ENCODE measurements around the gene CSF3R. TPM values are rescaled to one million over a fixed set of nuclear protein-coding genes. Genes with fewer than 3 reads are reported as not detected.
"Not testable (repeated sequence)": the region's sequence is repeated elsewhere in the genome, so short reads cannot be mapped to it uniquely, and the experiment has no call there.

The CSF3R gene
- total and polyA plus RNA-seq, 2 experiments from 2014 or later, result not detected

- Histone ChIP-seq H2AFZ (no peak overlapping the region), H3K9me2 (ENCODE audit: insufficient read depth) (no peaks in the 10 kb centered on the region), H3K27ac (ENCODE audit: low read depth) (no peak overlapping the region), H3K79me2 (replicated peaks; ENCODE audit: insufficient read depth) (no peaks in the 10 kb centered on the region), H4K20me1 (replicated peaks; ENCODE audit: insufficient read depth) (no peaks in the 10 kb centered on the region), H3K4me3 (no peak overlapping the region), H3K36me3 (ENCODE audit: insufficient read depth) (no peaks in the 10 kb centered on the region), H3K4me1 (ENCODE audit: insufficient read depth) (no peaks in the 10 kb centered on the region; the same call in 1 of the 2 replicates), H3F3A (replicated peaks; ENCODE audit: low read depth) (no peaks in the 10 kb centered on the region), H3K27me3 (ENCODE audit: insufficient read depth) (no peaks in the 10 kb centered on the region), H3K4me2 (no peak overlapping the region)
- peaks cover 8% of the 10 kb centered on the region; the same call in 2 of the 3 replicates for H3K4me1 Mint-ChIP-seq
- H3K27me3 Mint-ChIP-seq (ENCODE audit: insufficient read depth, low read depth, poor library complexity), result peaks cover 14% of the 10 kb centered on the region
- H3K36me3 Mint-ChIP-seq (ENCODE audit: low read depth), result no peaks in the 10 kb centered on the region
- ATAC-seq (no peak), DNase-seq (ENCODE audit: low spot score) (no peak)
- H3K27ac Mint-ChIP-seq, result no peak overlapping the region
- H3K9me3 Mint-ChIP-seq, result no peaks in the 10 kb centered on the region; the same call in 2 of the 3 replicates
- H3K4me3 Mint-ChIP-seq, result no peak overlapping the region
- TF ChIP-seq STAT1 (IDR thresholded peaks at IDR 0.05; ENCODE audit: unreplicated experiment) (no peak), EZH2phosphoT487 (IDR thresholded peaks at IDR 0.05; ENCODE audit: unreplicated experiment) (no peak), NANOG (IDR thresholded peaks at IDR 0.05; ENCODE audit: borderline replicate concordance) (no peak), ZNF462 (CRISPR knock-in tag; IDR thresholded peaks at IDR 0.05) (no peak), POLR2AphosphoS5 (IDR thresholded peaks at IDR 0.05; ENCODE audit: low read depth) (no peak), CREB1 (CRISPR knock-in tag; IDR thresholded peaks at IDR 0.05; ENCODE audit: low read depth) (no peak)
Measured at GRCh38 chr1:36493524-36493923, 10.8 kb upstream of the CSF3R start.

- no peak for TF ChIP-seq ZNF331 (CRISPR knock-in tag; IDR thresholded peaks at IDR 0.05; ENCODE audit: low read depth)
- no peak for TF ChIP-seq NANOG (IDR thresholded peaks at IDR 0.05; ENCODE audit: borderline replicate concordance)
- TF ChIP-seq CREB1 (CRISPR knock-in tag; IDR thresholded peaks at IDR 0.05; ENCODE audit: low read depth), result no peak
- TF ChIP-seq ETS1 (IDR thresholded peaks at IDR 0.05), result no peak
- Histone ChIP-seq H3K27ac (ENCODE audit: low read depth) (no peak overlapping the region), H4K20me1 (replicated peaks; ENCODE audit: insufficient read depth) (no peaks in the 10 kb centered on the region), H2AFZ (no peak overlapping the region), H3K4me3 (no peak overlapping the region), H3F3A (replicated peaks; ENCODE audit: low read depth) (no peaks in the 10 kb centered on the region), H3K4me1 (ENCODE audit: insufficient read depth) (no peaks in the 10 kb centered on the region; the same call in 1 of the 2 replicates), H3K4me2 (no peak overlapping the region), H3K27me3 (ENCODE audit: insufficient read depth) (no peaks in the 10 kb centered on the region), H3K9me2 (ENCODE audit: insufficient read depth) (no peaks in the 10 kb centered on the region), H3K79me2 (replicated peaks; ENCODE audit: insufficient read depth) (no peaks in the 10 kb centered on the region), H3K36me3 (ENCODE audit: insufficient read depth) (no peaks in the 10 kb centered on the region)
- no peak overlapping the region for H3K27ac Mint-ChIP-seq
- peaks cover 8% of the 10 kb centered on the region; the same call in 2 of the 3 replicates for H3K4me1 Mint-ChIP-seq
- H3K9me3 Mint-ChIP-seq, result no peaks in the 10 kb centered on the region; the same call in 2 of the 3 replicates
- no peak for DNase-seq (ENCODE audit: low spot score)
- no peak overlapping the region for H3K4me3 Mint-ChIP-seq
- peaks cover 16% of the 10 kb centered on the region for H3K27me3 Mint-ChIP-seq (ENCODE audit: insufficient read depth, low read depth, poor library complexity)
- no peaks in the 10 kb centered on the region for H3K36me3 Mint-ChIP-seq (ENCODE audit: low read depth)
- no peak for ATAC-seq
Measured at GRCh38 chr1:36492491-36492890, 9.8 kb upstream of the CSF3R start.

GRCh38 chr1:36489258-36490051 lies 6.7 kb upstream of the CSF3R start:
- H3K27ac ChIP-seq (ENCODE audit: low read depth); H3K36me3 Mint-ChIP-seq (ENCODE audit: low read depth); H3K9me2 ChIP-seq (ENCODE audit: insufficient read depth); H3K36me3 ChIP-seq (ENCODE audit: insufficient read depth); H3K4me3 Mint-ChIP-seq; DNase-seq (ENCODE audit: low spot score); ATAC-seq; H3K4me1 ChIP-seq (ENCODE audit: insufficient read depth); H3K4me3 ChIP-seq; H3K79me2 ChIP-seq (replicated peaks; ENCODE audit: insufficient read depth); H4K20me1 ChIP-seq (replicated peaks; ENCODE audit: insufficient read depth); H3K27me3 ChIP-seq (ENCODE audit: insufficient read depth); H3K9me3 Mint-ChIP-seq; H3K4me2 ChIP-seq; H3K27ac Mint-ChIP-seq; H3K4me1 Mint-ChIP-seq; H3F3A ChIP-seq (replicated peaks; ENCODE audit: low read depth); H2AFZ ChIP-seq: not testable (repeated sequence)
- peaks cover 11% of the 10 kb centered on the region for H3K27me3 Mint-ChIP-seq (ENCODE audit: insufficient read depth, low read depth, poor library complexity)
